ENCODE data around the gene AMER1.

AMER1 gene

DNA sequence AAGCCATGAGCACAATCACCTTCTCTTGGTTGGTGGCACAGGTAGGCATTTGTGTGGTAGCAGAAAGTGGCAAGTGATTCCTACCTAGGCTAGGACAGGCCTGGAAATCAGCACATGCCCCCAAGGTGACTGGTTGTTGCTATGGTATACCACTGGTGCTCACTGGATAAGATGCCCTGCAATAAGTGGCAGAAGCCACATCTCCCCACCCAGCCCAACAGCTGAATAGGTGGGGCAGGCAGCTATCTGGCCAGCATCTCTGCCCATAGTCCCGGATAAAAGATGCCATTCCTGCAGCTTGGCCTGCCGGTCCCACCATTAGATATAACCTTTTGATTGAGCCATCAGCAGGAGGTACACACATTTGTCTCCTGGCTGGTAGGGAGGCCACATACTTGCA is 21.1 kb downstream of the AMER1 start:
- no peak for DNase-seq (ENCODE audit: low read depth in 3 of 3)

DNA sequence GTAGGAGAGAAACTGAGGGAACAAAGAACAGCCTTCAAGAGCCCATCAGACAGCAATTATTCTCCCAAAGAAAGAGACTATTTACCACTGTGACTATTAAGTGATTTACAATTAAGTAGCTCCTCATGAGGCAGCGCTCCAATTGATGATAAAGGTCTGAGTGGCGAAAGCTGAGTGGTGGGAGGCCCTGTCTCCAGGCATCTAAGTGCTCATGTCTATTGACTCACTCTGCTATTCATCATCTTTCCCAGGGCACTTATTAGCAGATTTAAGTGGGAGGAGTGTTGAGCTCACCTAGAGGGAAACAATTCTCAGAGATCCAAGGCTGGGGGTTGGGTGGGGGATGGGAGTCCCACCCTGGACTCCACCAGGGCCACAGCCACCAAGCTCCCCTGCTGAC is 23.3 kb downstream of the AMER1 start:
- no peak for DNase-seq (ENCODE audit: low read depth in 3 of 3)

DNA sequence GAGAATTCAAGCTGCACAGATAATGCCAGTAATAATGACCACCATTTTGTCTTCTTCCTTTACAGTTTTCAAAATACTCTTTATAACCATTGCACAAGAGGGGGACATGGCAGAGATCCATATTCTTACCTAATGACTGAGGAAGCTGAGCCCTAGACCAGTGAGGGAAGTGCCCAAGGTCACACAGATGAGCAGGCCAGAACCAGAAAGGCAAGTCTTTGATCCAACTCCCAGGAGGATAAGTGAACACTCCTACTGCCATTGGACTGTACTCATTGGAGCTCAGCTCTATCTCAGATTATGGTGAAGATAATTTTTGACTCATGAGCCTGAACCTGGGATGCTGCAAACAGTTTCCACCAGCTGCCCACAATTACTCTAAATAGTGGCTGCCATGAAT is 28.6 kb downstream of the AMER1 start:
- DNase-seq (ENCODE audit: low read depth in 3 of 3) = no peak

GRCh38 chrX:64169988-64170387 is 35.5 kb downstream of the AMER1 start:
- DNase-seq (ENCODE audit: low read depth in 3 of 3) = no peak

DNA sequence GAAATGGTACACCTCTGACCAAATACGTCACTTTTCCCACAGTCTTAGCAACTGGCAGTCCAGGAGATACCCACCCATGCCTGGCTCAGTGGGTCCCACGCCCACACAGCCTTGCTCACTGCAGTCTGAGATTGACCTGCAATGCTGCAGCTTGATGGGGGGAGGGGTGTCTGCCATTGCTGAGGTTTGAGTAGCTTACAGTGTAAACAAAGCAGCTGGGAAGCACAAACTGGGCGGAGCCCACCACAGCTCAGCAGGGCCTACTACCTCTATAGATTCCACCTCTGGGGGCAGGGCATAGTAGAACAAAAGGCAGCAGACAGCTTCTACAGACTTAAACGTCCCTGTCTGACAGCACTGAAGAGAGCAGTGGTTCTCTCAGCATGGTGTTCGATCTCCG is 52.7 kb downstream of the AMER1 start:
- DNase-seq (ENCODE audit: low read depth in 3 of 3) = no peak

GRCh38 chrX:64151911-64152310 is 53.6 kb downstream of the AMER1 start:
- DNase-seq (ENCODE audit: low read depth in 3 of 3) = no peak

GRCh38 chrX:64150775-64151174 is 54.7 kb downstream of the AMER1 start:
- no peak for DNase-seq (ENCODE audit: low read depth in 3 of 3)

All from stimulated activated CD4-positive, alpha-beta T cell treated with anti-CD3 and anti-CD28 coated beads, TNF-alpha, amount 100 ng/mL, for 48 hours (primary cell).